GM10847 (cell line): ENCODE data around the gene RBMS2.

ENCODE experiments used
- POLR2A ChIP-seq: IDR thresholded peaks from 2 replicates; pipeline ENCODE4 v1.6.1; 2011; ENCODE audit not compliant: insufficient read length; ENCODE audit errors: extremely low read depth

RBMS2 gene

GRCh38 chr12:56614627-56615026 is 93.0 kb downstream of the RBMS2 start:
- no peak for TF ChIP-seq POLR2A

DNA sequence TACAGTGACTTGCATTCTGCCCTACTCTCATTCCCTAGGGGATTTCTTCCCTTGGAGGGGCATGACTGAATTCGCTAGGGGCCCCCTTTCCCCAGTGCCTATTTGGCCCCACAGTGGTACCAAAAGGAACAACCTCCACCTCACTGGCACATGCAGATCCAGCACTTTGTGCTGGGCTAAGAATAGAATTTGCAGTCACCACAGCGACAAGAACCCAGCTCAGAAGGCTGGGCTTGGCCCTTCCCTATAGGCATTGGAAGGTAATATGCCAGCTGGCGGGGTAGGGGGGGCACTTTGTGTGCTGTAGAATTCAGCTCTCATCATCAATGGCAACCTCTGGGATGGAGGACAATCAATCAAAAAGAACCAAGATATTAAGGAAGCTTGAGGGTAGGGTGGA is 94.6 kb downstream of the RBMS2 start:
- TF ChIP-seq POLR2A = no peak

- no peak for TF ChIP-seq POLR2A
These were observed 95.3 kb downstream of the RBMS2 start for GRCh38 chr12:56616925-56617324.

DNA sequence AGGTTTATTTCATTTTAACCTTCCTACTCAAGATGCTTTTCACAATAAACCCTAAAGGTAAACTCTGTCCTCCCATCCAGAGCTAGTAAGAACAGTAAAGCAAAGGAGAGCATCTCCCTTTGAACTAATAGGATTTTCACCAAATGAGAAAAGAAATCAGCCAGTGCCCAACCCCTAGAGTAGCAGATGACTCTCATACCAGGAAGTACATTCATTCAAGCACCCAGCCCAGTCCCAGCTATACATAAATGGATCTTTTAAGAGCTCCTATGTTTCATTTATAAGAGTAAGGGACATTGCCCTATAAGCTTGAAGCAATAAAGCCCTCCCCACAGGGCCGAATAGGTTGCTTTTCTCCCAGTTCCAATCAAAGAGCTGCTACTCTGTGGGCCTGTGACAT is 100.9 kb downstream of the RBMS2 start:
- no peak for TF ChIP-seq POLR2A

DNA sequence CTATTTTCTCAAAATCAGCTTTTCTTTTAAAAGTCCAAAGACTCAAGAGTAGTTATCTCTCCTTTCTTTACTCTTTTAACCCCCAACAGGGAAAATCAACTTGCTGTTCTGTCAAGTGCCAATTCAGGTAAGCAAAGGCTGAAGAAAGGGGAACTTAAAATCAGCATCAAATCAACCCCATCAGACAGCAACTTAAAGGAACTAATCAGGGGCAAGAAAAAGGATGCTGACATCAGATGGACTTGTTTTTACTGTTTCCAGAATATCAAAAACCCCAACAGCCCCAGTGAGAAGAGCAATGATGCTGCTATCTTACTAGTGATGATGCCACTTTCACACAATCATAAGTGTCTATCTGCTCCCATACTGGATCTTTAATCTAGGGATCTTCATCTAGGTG is 105.1 kb downstream of the RBMS2 start:
- TF ChIP-seq POLR2A = no peak

GRCh38 chr12:56628671-56629458 is 107.2 kb downstream of the RBMS2 start:
- TF ChIP-seq POLR2A = no peak

GRCh38 chr12:56629459-56630179 is 108.0 kb downstream of the RBMS2 start:
- TF ChIP-seq POLR2A = no peak

GRCh38 chr12:56630180-56630632 is 108.6 kb downstream of the RBMS2 start, which contains the start of gene BAZ2A:
Gene BAZ2A, minus strand, starts transcription at chr12:56630326. Its CDS starts 12,796 bp downstream, at chr12:56617530.
- TF ChIP-seq POLR2A = no peak

DNA sequence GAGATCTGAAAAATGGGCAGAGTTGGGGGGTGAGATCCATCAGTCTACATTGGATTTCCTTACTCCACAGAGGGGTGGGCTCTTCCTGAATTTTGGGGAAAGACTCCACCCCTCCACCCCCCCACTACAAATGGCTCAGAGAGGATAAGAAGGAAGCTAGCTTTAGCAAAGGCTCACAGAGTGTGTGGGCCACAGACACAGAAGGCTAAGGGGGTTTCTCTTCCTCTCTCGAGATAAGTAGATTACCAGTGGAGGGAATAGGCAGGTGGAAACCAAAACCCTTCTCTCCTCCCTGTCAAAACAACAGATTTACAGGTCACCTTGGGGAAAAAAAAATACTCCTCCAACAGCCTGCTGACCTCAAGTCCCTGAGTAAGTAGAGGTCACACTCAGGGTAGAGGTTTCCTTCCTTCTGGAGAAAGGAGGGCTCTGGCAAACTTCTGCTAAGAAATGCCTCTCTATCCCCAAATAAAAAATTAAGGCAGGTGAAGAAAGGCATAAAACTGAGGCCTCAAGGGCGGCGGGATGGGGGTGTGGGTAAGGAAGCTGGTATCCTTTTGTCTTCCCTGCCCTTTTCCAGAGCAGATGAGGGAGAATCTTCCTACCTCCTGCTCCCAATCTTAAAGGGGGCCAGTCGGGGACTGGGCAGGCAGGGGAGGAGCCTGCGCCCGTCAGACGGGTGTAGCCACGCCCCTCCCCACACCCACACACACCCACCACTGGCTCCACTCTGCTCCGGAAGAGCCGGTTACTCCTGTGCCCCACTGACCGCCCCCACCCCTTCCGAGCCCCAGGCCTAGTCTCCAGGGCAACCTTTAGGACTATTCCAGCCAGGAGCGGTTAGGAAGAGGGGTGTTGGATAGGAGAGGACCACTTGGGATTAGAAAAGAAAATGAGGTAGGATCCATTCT is 110.4 kb downstream of the RBMS2 start:
- no peak for TF ChIP-seq POLR2A

DNA sequence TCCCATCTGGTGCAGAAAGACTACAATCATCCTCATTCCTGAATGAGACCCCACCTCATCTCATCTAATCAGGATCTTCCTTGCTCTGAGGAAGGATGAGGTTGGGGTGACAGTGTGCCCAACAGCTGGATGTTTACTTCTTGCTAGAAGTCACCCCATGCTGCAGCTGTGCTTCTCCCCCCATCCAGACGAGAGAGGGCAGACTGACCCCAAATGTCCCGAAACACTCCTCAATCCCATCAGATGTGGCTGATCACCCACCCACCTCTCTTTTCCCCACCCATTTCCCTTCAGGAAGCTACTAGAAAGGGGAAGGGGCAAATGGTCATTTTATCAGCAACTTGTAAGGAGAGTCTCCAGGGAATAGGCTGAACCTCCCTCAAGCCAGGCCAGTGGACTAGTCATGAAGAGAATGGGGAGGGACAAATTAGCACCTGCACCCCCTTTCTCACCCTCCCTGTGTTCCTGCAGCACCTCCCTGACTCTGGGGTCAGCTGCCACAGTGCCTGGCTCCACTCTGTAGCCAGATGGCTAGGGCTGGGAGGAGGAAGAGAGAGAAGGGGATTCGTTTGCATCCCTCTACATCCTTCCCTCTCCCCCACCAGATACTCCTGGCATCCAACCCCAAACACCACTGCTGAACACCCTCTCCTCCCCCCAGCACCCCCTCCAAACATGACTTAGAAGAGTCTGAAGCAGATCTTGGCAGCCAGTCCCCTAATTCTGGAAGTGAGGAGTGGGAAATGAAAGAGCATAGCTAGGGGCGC is 111.3 kb downstream of the RBMS2 start:
- TF ChIP-seq POLR2A = no peak

- TF ChIP-seq POLR2A = no peak
These were observed 112.0 kb downstream of the RBMS2 start for GRCh38 chr12:56633468-56634241.

DNA sequence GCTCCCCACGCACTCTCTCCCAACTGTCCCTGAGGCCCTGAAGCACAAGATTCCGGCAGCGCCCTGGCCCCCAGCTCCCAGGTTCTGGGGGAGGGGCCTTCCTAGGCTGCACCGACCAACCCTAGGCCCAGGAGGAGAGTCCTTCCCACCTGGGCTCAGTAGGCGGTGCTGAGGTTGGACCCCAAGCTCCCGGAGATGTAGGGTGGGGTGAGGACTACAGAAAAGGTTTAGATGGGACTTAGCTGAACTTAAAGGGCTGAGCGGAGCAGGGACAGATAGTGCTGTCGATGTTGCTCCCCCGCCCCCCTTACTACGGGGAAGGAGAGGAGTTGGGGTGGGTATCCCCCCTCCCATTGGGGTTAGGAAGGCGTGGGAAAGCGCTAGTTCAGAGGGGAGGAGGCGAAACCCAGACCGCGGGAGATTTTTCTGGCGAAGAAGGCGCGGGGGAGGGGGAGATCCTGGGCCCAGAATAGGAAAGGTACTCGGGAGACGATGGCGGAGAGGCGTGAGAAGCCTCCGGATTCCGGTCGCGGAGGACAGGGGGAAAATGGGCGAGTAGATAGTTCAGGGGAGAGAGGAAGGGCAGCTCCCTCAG is 112.7 kb downstream of the RBMS2 start:
- no peak for TF ChIP-seq POLR2A
